GM23338 (cell line): Measurements from ENCODE around the gene AIG1. TPM values are rescaled to one million over a fixed set of nuclear protein-coding genes. Genes with fewer than 3 reads are reported as not detected.

Experiments used
- ATAC-seq: fragments of 200-7000 bp; cut with Tn5 transposase; 3 replicates; pipeline ENCODE4 v1.9.1; 2020
- DNase-seq: peaks from one replicate; pipeline ENCODE4 v3.0.0-alpha.2; 2015; ENCODE audit warnings: low spot score
- H2AFZ ChIP-seq: fragments of 200-600 bp; sonication (generic); 2 replicates; pipeline ENCODE4 v1.8.0; 2016; ENCODE audit warnings: antibody characterized with exemption, mild to moderate bottlenecking, moderate library complexity
- H3F3A ChIP-seq: fragments of 200-600 bp; sonication (generic); replicated peaks from 2 replicates; pipeline ENCODE4 v1.8.0; 2017; ENCODE audit warnings: antibody characterized with exemption, mixed run types, low read depth
- H3K27ac ChIP-seq: fragments of 200-600 bp; sonication (generic); 2 replicates; pipeline ENCODE4 v1.6.1; 2016; ENCODE audit warnings: low read depth
- H3K27me3 ChIP-seq: fragments of 200-600 bp; sonication (generic); 2 replicates; pipeline ENCODE4 v1.8.0; 2016; ENCODE audit warnings: mild to moderate bottlenecking, mixed run types, moderate library complexity; ENCODE audit not compliant: insufficient read depth
- H3K36me3 ChIP-seq: fragments of 200-600 bp; sonication (generic); 2 replicates; pipeline ENCODE4 v1.8.0; 2016; ENCODE audit warnings: mild to moderate bottlenecking; ENCODE audit not compliant: insufficient read depth
- H3K4me1 ChIP-seq: fragments of 200-600 bp; sonication (generic); 2 replicates; pipeline ENCODE4 v1.8.0; 2016; ENCODE audit warnings: mild to moderate bottlenecking, moderate library complexity; ENCODE audit not compliant: insufficient read depth
- H3K4me2 ChIP-seq: fragments of 200-600 bp; sonication (generic); 2 replicates; pipeline ENCODE4 v1.7.1; 2017; ENCODE audit warnings: mixed run types
- H3K4me3 ChIP-seq: fragments of 200-600 bp; sonication (generic); 2 replicates; pipeline ENCODE4 v1.6.1; 2016; ENCODE audit warnings: mixed run types
- H3K79me2 ChIP-seq: fragments of 200-600 bp; sonication (generic); replicated peaks from 2 replicates; pipeline ENCODE4 v1.8.0; 2017; ENCODE audit warnings: mild to moderate bottlenecking; ENCODE audit not compliant: insufficient read depth
- H3K9me2 ChIP-seq: fragments of 200-600 bp; sonication (generic); 2 replicates; pipeline ENCODE4 v1.8.0; 2017; ENCODE audit not compliant: insufficient read depth
- H4K20me1 ChIP-seq: fragments of 200-600 bp; sonication (generic); replicated peaks from 2 replicates; pipeline ENCODE4 v1.8.0; 2017; ENCODE audit warnings: mild to moderate bottlenecking; ENCODE audit not compliant: insufficient read depth
- H3K27ac Mint-ChIP-seq: 2 replicates; pipeline ENCODE4 v1.8.0; 2020; ENCODE audit warnings: inconsistent platforms, mild to moderate bottlenecking, moderate library complexity, mixed read lengths
- H3K27me3 Mint-ChIP-seq: 3 replicates; pipeline ENCODE4 v1.8.0; 2022; ENCODE audit warnings: low read depth, mild to moderate bottlenecking, moderate library complexity, mixed read lengths, inconsistent platforms; ENCODE audit not compliant: insufficient read depth, poor library complexity
- H3K36me3 Mint-ChIP-seq: 3 replicates; pipeline ENCODE4 v1.8.0; 2021; ENCODE audit warnings: low read depth, mild to moderate bottlenecking, inconsistent platforms, moderate library complexity, mixed read lengths
- H3K4me1 Mint-ChIP-seq: 3 replicates; pipeline ENCODE4 v1.8.0; 2020; ENCODE audit warnings: mild to moderate bottlenecking, inconsistent platforms, mixed read lengths
- H3K4me3 Mint-ChIP-seq: 3 replicates; pipeline ENCODE4 v1.8.0; 2021; ENCODE audit warnings: moderate library complexity, mild to moderate bottlenecking, inconsistent platforms, mixed read lengths
- H3K9me3 Mint-ChIP-seq: 3 replicates; pipeline ENCODE4 v1.8.0; 2020; ENCODE audit warnings: moderate library complexity, mild to moderate bottlenecking, inconsistent platforms, mixed read lengths
- CREB1 ChIP-seq: fragments of 250-450 bp; sonication (Bioruptor Pico); IDR thresholded peaks from 2 replicates; pipeline ENCODE4 v1.5.0; 2020; ENCODE audit warnings: low read depth, mild to moderate bottlenecking, moderate library complexity
- CTCF ChIP-seq, 2 experiments: fragments of 200-600 bp in 1 of 2; sonication (generic) in 1 of 2; conservative IDR thresholded peaks; 2 replicates each; pipeline versions ENCODE4 v1.5.1 to v1.6.1; 2016 to 2017; ENCODE audit warnings: antibody characterized with exemption in 2 of 2, low read depth in 2 of 2, mild to moderate bottlenecking in 2 of 2, moderate library complexity in 1 of 2
- ETS1 ChIP-seq: IDR thresholded peaks from 2 replicates; pipeline ENCODE4 v1.6.1; 2016; ENCODE audit warnings: antibody characterized with exemption
- EZH2 ChIP-seq: fragments of 200-600 bp; sonication (generic); IDR thresholded peaks from one replicate; pipeline ENCODE4 v1.8.0; 2017; ENCODE audit warnings: antibody characterized with exemption, mild to moderate bottlenecking, low read depth; ENCODE audit not compliant: unreplicated experiment
- EZH2phosphoT487 ChIP-seq: fragments of 200-600 bp; sonication (generic); IDR thresholded peaks from one replicate; pipeline ENCODE4 v1.8.1; 2018; ENCODE audit warnings: antibody characterized with exemption; ENCODE audit not compliant: unreplicated experiment
- JUNB ChIP-seq: IDR thresholded peaks from one replicate; pipeline ENCODE4 v1.6.1; 2016; ENCODE audit warnings: antibody characterized with exemption; ENCODE audit not compliant: unreplicated experiment
- NANOG ChIP-seq: IDR thresholded peaks from 2 replicates; pipeline ENCODE4 v1.6.1; 2016; ENCODE audit warnings: antibody characterized with exemption, borderline replicate concordance
- POLR2AphosphoS5 ChIP-seq: IDR thresholded peaks from 2 replicates; pipeline ENCODE4 v1.6.1; 2016; ENCODE audit warnings: antibody characterized with exemption, low read depth
- REST ChIP-seq: IDR thresholded peaks from one replicate; pipeline ENCODE4 v1.6.1; 2018; ENCODE audit warnings: antibody characterized with exemption; ENCODE audit not compliant: unreplicated experiment
- STAT1 ChIP-seq: IDR thresholded peaks from one replicate; pipeline ENCODE4 v1.6.1; 2016; ENCODE audit warnings: antibody characterized with exemption; ENCODE audit not compliant: unreplicated experiment
- ZNF114 ChIP-seq: fragments of 250-450 bp; sonication (Bioruptor Pico); IDR thresholded peaks from 2 replicates; pipeline ENCODE4 v1.5.0; 2020; ENCODE audit warnings: mild to moderate bottlenecking, moderate library complexity
- ZNF331 ChIP-seq: fragments of 250-450 bp; sonication (Bioruptor Pico); IDR thresholded peaks from 2 replicates; pipeline ENCODE4 v1.5.0; 2020; ENCODE audit warnings: low read depth, mild to moderate bottlenecking, moderate library complexity
- ZNF462 ChIP-seq: fragments of 250-450 bp; sonication (Bioruptor Pico); IDR thresholded peaks from 2 replicates; pipeline ENCODE4 v1.5.0; 2020; ENCODE audit warnings: mild to moderate bottlenecking, moderate library complexity
- polyA plus RNA-seq: library from polyadenylated mRNA; unstranded; fragments of >200 nt; fragmentation: Nextera tagmentation; extraction: Ambion mirVana; gene quantifications from 2 replicates; pipeline ENCODE4 v1.2.1, GENCODE V29; 2016
- total RNA-seq: library from RNA; depleted of rRNA; stranded (reverse); fragments of >200 nt; shearing (Covaris generic); gene quantifications from 2 replicates; pipeline ENCODE4 v1.2.3, GENCODE V29; 2014

The AIG1 gene
- total and polyA plus RNA-seq, 2 experiments from 2014 or later = 65.2 to 88.4 TPM

- no peak for ATAC-seq
These were observed 301.5 kb downstream of the AIG1 start for GRCh38 chr6:143362192-143362558.

More at GRCh38 chr6:143362192-143362558, 301.5 kb downstream of the AIG1 start:
- H3F3A ChIP-seq = no peaks in the 10 kb centered on the region
- H3K9me3 Mint-ChIP-seq = no peaks in the 10 kb centered on the region
- H3K4me3 ChIP-seq = no peak overlapping the region
- no peaks in the 10 kb centered on the region for H3K79me2 ChIP-seq
- H2AFZ ChIP-seq = no peak overlapping the region
- no peak overlapping the region for H3K4me3 Mint-ChIP-seq
- H3K4me2 ChIP-seq = no peak overlapping the region
- DNase-seq = no peak
- H3K36me3 Mint-ChIP-seq = no peaks in the 10 kb centered on the region
- H3K27ac Mint-ChIP-seq = no peak overlapping the region
- H3K27me3 ChIP-seq = no peaks in the 10 kb centered on the region
- no peaks in the 10 kb centered on the region for H3K4me1 ChIP-seq
- no peaks in the 10 kb centered on the region for H4K20me1 ChIP-seq
- TF ChIP-seq EZH2phosphoT487 (no peak), ZNF114 (CRISPR knock-in tag) (no peak), ZNF331 (CRISPR knock-in tag) (no peak), ETS1 (no peak), REST (no peak), STAT1 (no peak), ZNF462 (CRISPR knock-in tag) (no peak), POLR2AphosphoS5 (no peak), CREB1 (CRISPR knock-in tag) (no peak), JUNB (no peak), NANOG (no peak), EZH2 (no peak), CTCF (conservative IDR thresholded peaks at IDR 0.05; ENCODE audit: low read depth in 2 of 2) (no peak)
- H3K27me3 Mint-ChIP-seq = no peaks in the 10 kb centered on the region
- H3K4me1 Mint-ChIP-seq = no peaks in the 10 kb centered on the region
- no peaks in the 10 kb centered on the region for H3K36me3 ChIP-seq
- H3K9me2 ChIP-seq = no peaks in the 10 kb centered on the region
- no peak overlapping the region for H3K27ac ChIP-seq
